Panc1 (cell line): ENCODE data around the gene UBR3. TPM values are rescaled to one million over a fixed set of nuclear protein-coding genes. Genes with fewer than 3 reads are reported as not detected.

Source experiments
- ATAC-seq: fragments of 200-7000 bp; cut with Tn5 transposase; 2 replicates; pipeline ENCODE4 v1.9.1; 2020; ENCODE audit warnings: mild to moderate bottlenecking, moderate library complexity
- BruUV-seq: library from RNA; stranded (reverse); fragments of 400-500 nt; replicated peaks from 2 replicates; lab custom pipeline; 2021; lab: Mats Ljungman, UMichigan
- CTCF ChIA-PET: fragments of 300-600 bp; sonication (Branson Sonifier 250); formaldehyde crosslinking; loops from one replicate; lab custom pipeline; 2022; ENCODE audit warnings: antibody characterized with exemption; lab: Charles Lee
- POLR2A ChIA-PET: fragments of 300-600 bp; sonication (Branson Sonifier 250); formaldehyde crosslinking; loops from one replicate; lab custom pipeline; 2022; ENCODE audit warnings: antibody characterized with exemption; lab: Charles Lee
- DNase-seq: peaks from one replicate; pipeline ENCODE4 v3.0.0-alpha.2; 2010; ENCODE audit warnings: low read depth, low spot score
- H3K27ac ChIP-seq: 2 replicates; pipeline ENCODE4 v1.5.1; 2011; ENCODE audit warnings: mild to moderate bottlenecking, low read length, inconsistent platforms
- H3K27me3 ChIP-seq: fragments of 200-500 bp; sonication (Bioruptor generic); 2 replicates; pipeline ENCODE4 v1.6.0; 2014; ENCODE audit warnings: low read length, inconsistent platforms; ENCODE audit not compliant: control insufficient read depth, insufficient read depth
- H3K36me3 ChIP-seq: fragments of 200-500 bp; sonication (Bioruptor generic); 2 replicates; pipeline ENCODE4 v1.5.1; 2014; ENCODE audit warnings: inconsistent platforms, mild to moderate bottlenecking, low read length, moderate library complexity; ENCODE audit not compliant: control insufficient read depth, insufficient read depth
- H3K4me1 ChIP-seq: 2 replicates; pipeline ENCODE4 v1.5.1; 2011; ENCODE audit warnings: inconsistent platforms, mild to moderate bottlenecking, low read length, moderate library complexity; ENCODE audit not compliant: control insufficient read depth, insufficient read depth
- H3K4me3 ChIP-seq, 2 experiments: 2 replicates each; pipeline ENCODE4 v1.5.1; 2011 to 2012; ENCODE audit warnings: low read depth in 2 of 2, low read length in 2 of 2, mild to moderate bottlenecking in 2 of 2, inconsistent platforms in 1 of 2, moderate library complexity in 1 of 2
- H3K9me3 ChIP-seq: fragments of 200-500 bp; sonication (Bioruptor generic); 2 replicates; pipeline ENCODE4 v1.5.1; 2014; ENCODE audit warnings: low read depth, mild to moderate bottlenecking, inconsistent platforms, low read length, moderate library complexity; ENCODE audit not compliant: control insufficient read depth, insufficient read depth
- CTCF ChIP-seq: fragments of 450-650 bp; IDR thresholded peaks from 2 replicates; pipeline ENCODE4 v1.5.1; 2017; ENCODE audit warnings: mild to moderate bottlenecking
- POLR2AphosphoS5 ChIP-seq: IDR thresholded peaks from 2 replicates; pipeline ENCODE4 v1.6.1; 2012; ENCODE audit warnings: mild to moderate bottlenecking, low read depth, low read length, moderate library complexity
- REST ChIP-seq, 2 experiments: IDR thresholded peaks; 2 replicates each; pipeline ENCODE4 v1.6.1; 2011 to 2012; ENCODE audit warnings: low read depth in 2 of 2, control low read depth in 1 of 2, low read length in 1 of 2, mild to moderate bottlenecking in 1 of 2, moderate library complexity in 1 of 2; ENCODE audit not compliant: insufficient read depth in 1 of 2
- SIN3A ChIP-seq: IDR thresholded peaks from 2 replicates; pipeline ENCODE4 v1.6.1; 2012; ENCODE audit warnings: low read depth, mild to moderate bottlenecking, low read length, moderate library complexity, borderline replicate concordance; ENCODE audit not compliant: insufficient read depth
- TCF7L2 ChIP-seq: IDR thresholded peaks from 2 replicates; pipeline ENCODE4 v1.6.1; 2011; ENCODE audit warnings: mild to moderate bottlenecking, low read depth, low read length, inconsistent platforms
- in situ Hi-C: cut with HindIII; loops from 2 replicates; pipeline ENCODE4 v1.10.0; 2016; ENCODE audit warnings: low sequenced_read_pairs, low pct_unique_long_range_greater_than_20kb
- intact Hi-C: fragments of 100-400 bp; cut with micrococcal nuclease; formaldehyde crosslinking; loops from one replicate; pipeline ENCODE4 v1.10.0; 2022; ENCODE audit not compliant: unreplicated experiment
- total RNA-seq: library from RNA; stranded (reverse); gene quantifications from one replicate; pipeline ENCODE4 v1.2.1, GENCODE V29; 2021; ENCODE audit not compliant: unreplicated experiment

Gene UBR3
- total RNA-seq, 1 experiment from 2014 or later: 27.9 TPM

GRCh38 chr2:169871994-169872393 is 44.7 kb downstream of the UBR3 start:
- ChIA-PET CTCF (no interaction called here), POLR2A (interaction anchor here (0.6 kb wide), 1 partner anchor 88 kb away, joined by 3 read pairs; no protein-coding TSS in a partner anchor)
- DNase-seq (no peak), ATAC-seq (no peak)
- in situ Hi-C loops: no loop called here
- H3K4me1 ChIP-seq: no peaks in the 10 kb centered on the region; the same call in 1 of the 2 replicates
- no peaks in the 10 kb centered on the region for H3K36me3 ChIP-seq
- H3K4me3 ChIP-seq: no peak overlapping the region
- BruUV-seq: no TSS peak
- no peaks in the 10 kb centered on the region for H3K27me3 ChIP-seq
- no peak overlapping the region for H3K27ac ChIP-seq
- no peak for TF ChIP-seq SIN3A
- no peak for TF ChIP-seq POLR2AphosphoS5
- intact Hi-C loops: no loop called here
- no peaks in the 10 kb centered on the region for H3K9me3 ChIP-seq

- Histone ChIP-seq H3K9me3 (no peaks in the 10 kb centered on the region), H3K36me3 (no peaks in the 10 kb centered on the region; the same call in 1 of the 2 replicates), H3K4me1 (no peaks in the 10 kb centered on the region), H3K4me3 (no peak overlapping the region), H3K27me3 (no peaks in the 10 kb centered on the region), H3K27ac (no peak overlapping the region)
- DNase-seq (no peak), ATAC-seq (no peak)
- in situ Hi-C loops (no loop called here), intact Hi-C loops (loop anchor here (5.0 kb wide), 1 partner anchor 50 kb away; the partner anchor contains the start of gene UBR3)
- TF ChIP-seq CTCF: no peak; the same call in 1 of the 2 replicates
- no peak for TF ChIP-seq POLR2AphosphoS5
- TF ChIP-seq SIN3A: no peak
- no peak for TF ChIP-seq TCF7L2
- TF ChIP-seq REST (IDR thresholded peaks at IDR 0.05; ENCODE audit: insufficient read depth in 1 of 2, low read depth in 2 of 2, low read length in 1 of 2): no peak
- CTCF ChIA-PET: interaction anchor here (0.5 to 2.1 kb wide), 3 partner anchors 48 to 53 kb away, joined by 4 to 13 read pairs (median 6); partner anchors contain the start of genes METTL5 and UBR3
- BruUV-seq: no TSS peak
- POLR2A ChIA-PET: no interaction called here
Measured at GRCh38 chr2:169877398-169877797, 50.1 kb downstream of the UBR3 start.

GRCh38 chr2:169887120-169887519 is 59.9 kb downstream of the UBR3 start:
- no peak for ATAC-seq
- ChIA-PET POLR2A (no interaction called here), CTCF (no interaction called here)
- intact Hi-C loops (no loop called here), in situ Hi-C loops (no loop called here)
- no peak for DNase-seq
- no peaks in the 10 kb centered on the region for H3K4me1 ChIP-seq
- no peaks in the 10 kb centered on the region for H3K36me3 ChIP-seq
- no peak overlapping the region for H3K4me3 ChIP-seq
- H3K27me3 ChIP-seq: no peaks in the 10 kb centered on the region
- no peak for TF ChIP-seq REST (IDR thresholded peaks at IDR 0.05; ENCODE audit: insufficient read depth in 1 of 2, low read depth in 2 of 2, low read length in 1 of 2)
- no peak for TF ChIP-seq TCF7L2
- TF ChIP-seq CTCF: no peak
- no peak for TF ChIP-seq SIN3A
- no peak for TF ChIP-seq POLR2AphosphoS5
- BruUV-seq: no TSS peak
- no peaks in the 10 kb centered on the region for H3K9me3 ChIP-seq
- H3K27ac ChIP-seq: no peak overlapping the region
